SK-N-MC (cell line): ENCODE measurements around the gene RUVBL2.

Source experiments
- EZH2 ChIP-seq: fragments of 200-600 bp; sonication (generic); IDR thresholded peaks from one replicate; pipeline ENCODE4 v1.6.1; 2017; ENCODE audit warnings: antibody characterized with exemption
- FOXP2 ChIP-seq: optimal IDR thresholded peaks from 2 replicates; pipeline ENCODE3; 2011; ENCODE audit warnings: mild to moderate bottlenecking, moderate library complexity; ENCODE audit not compliant: insufficient read depth; ENCODE audit errors: extremely low read length, control extremely low read depth

GRCh38 chr19:48953990-48954594 lies 39.6 kb upstream of the RUVBL2 start:
- TF ChIP-seq FOXP2 (no peak), EZH2 (no peak)
